ENCODE data around the gene SBNO2.
"Not testable (repeated sequence)": the region's sequence is repeated elsewhere in the genome, so short reads cannot be mapped to it uniquely, and the experiment has no call there.

SBNO2 gene

GRCh38 chr19:1132552-1133383 is 41.3 kb downstream of the SBNO2 start:
- peak overlapping the region; percentile 83 for H3K4me3 ChIP-seq (ENCODE audit: low read length)
- peak overlapping the region; percentile 99 for H3K9ac ChIP-seq (ENCODE audit: low read depth, low read length)
- H3K9me3 ChIP-seq (replicated peaks; ENCODE audit: low read length), result no peaks in the 10 kb centered on the region
- peak overlapping the region; percentile 91 for H3K4me2 ChIP-seq (ENCODE audit: low read length)
- H3K4me1 ChIP-seq (ENCODE audit: control insufficient read depth, insufficient read depth, low read length), result peaks cover 37% of the 10 kb centered on the region
- peaks cover 23% of the 10 kb centered on the region for H3K36me3 ChIP-seq (ENCODE audit: insufficient read depth, low read length)
- H3K27me3 ChIP-seq (ENCODE audit: control insufficient read depth, insufficient read depth, low read length), result no peaks in the 10 kb centered on the region

GRCh38 chr19:1131718-1132551 is 42.1 kb downstream of the SBNO2 start:
- Histone ChIP-seq H3K27me3 (ENCODE audit: control insufficient read depth, insufficient read depth, low read length) (no peaks in the 10 kb centered on the region), H3K4me2 (ENCODE audit: low read length) (peak overlapping the region; percentile 91), H3K36me3 (ENCODE audit: insufficient read depth, low read length) (peaks cover 31% of the 10 kb centered on the region), H3K4me3 (ENCODE audit: low read length) (peak overlapping the region; percentile 83), H3K9ac (ENCODE audit: low read depth, low read length) (peak overlapping the region; percentile 99), H3K9me3 (replicated peaks; ENCODE audit: low read length) (no peaks in the 10 kb centered on the region), H3K4me1 (ENCODE audit: control insufficient read depth, insufficient read depth, low read length) (peaks cover 44% of the 10 kb centered on the region)

GRCh38 chr19:1130771-1131717 is 43.0 kb downstream of the SBNO2 start:
- peaks cover 53% of the 10 kb centered on the region for H3K4me1 ChIP-seq (ENCODE audit: control insufficient read depth, insufficient read depth, low read length)

GRCh38 chr19:1129535-1129934 is 44.5 kb downstream of the SBNO2 start:
- peak overlapping the region; percentile 91 for H3K4me2 ChIP-seq (ENCODE audit: low read length)
- peaks cover 45% of the 10 kb centered on the region for H3K36me3 ChIP-seq (ENCODE audit: insufficient read depth, low read length)
- H3K4me3 ChIP-seq (ENCODE audit: low read length), result no peak overlapping the region
- H3K4me1 ChIP-seq (ENCODE audit: control insufficient read depth, insufficient read depth, low read length), result peaks cover 59% of the 10 kb centered on the region
- no peaks in the 10 kb centered on the region for H3K27me3 ChIP-seq (ENCODE audit: control insufficient read depth, insufficient read depth, low read length)
- no peak overlapping the region for H3K9ac ChIP-seq (ENCODE audit: low read depth, low read length)
- no peaks in the 10 kb centered on the region for H3K9me3 ChIP-seq (replicated peaks; ENCODE audit: low read length)

More at GRCh38 chr19:1130771-1131717, 43.0 kb downstream of the SBNO2 start:
- peak overlapping the region; percentile 99 for H3K9ac ChIP-seq (ENCODE audit: low read depth, low read length)
- H3K4me3 ChIP-seq (ENCODE audit: low read length), result peak overlapping the region; percentile 83
- H3K9me3 ChIP-seq (replicated peaks; ENCODE audit: low read length), result no peaks in the 10 kb centered on the region
- peak overlapping the region; percentile 91 for H3K4me2 ChIP-seq (ENCODE audit: low read length)
- peaks cover 38% of the 10 kb centered on the region for H3K36me3 ChIP-seq (ENCODE audit: insufficient read depth, low read length)
- no peaks in the 10 kb centered on the region for H3K27me3 ChIP-seq (ENCODE audit: control insufficient read depth, insufficient read depth, low read length)

GRCh38 chr19:1129084-1129483 is 45.0 kb downstream of the SBNO2 start:
- H3K9ac ChIP-seq (ENCODE audit: low read depth, low read length); H3K9me3 ChIP-seq (replicated peaks; ENCODE audit: low read length); H3K4me3 ChIP-seq (ENCODE audit: low read length); H3K4me2 ChIP-seq (ENCODE audit: low read length); H3K27me3 ChIP-seq (ENCODE audit: control insufficient read depth, insufficient read depth, low read length): not testable (repeated sequence)
- Histone ChIP-seq H3K36me3 (ENCODE audit: insufficient read depth, low read length) (peaks cover 45% of the 10 kb centered on the region), H3K4me1 (ENCODE audit: control insufficient read depth, insufficient read depth, low read length) (peaks cover 56% of the 10 kb centered on the region)

GRCh38 chr19:1128106-1128505 is 46.0 kb downstream of the SBNO2 start:
- Histone ChIP-seq H3K36me3 (ENCODE audit: insufficient read depth, low read length) (peaks cover 50% of the 10 kb centered on the region), H3K9me3 (replicated peaks; ENCODE audit: low read length) (no peaks in the 10 kb centered on the region), H3K27me3 (ENCODE audit: control insufficient read depth, insufficient read depth, low read length) (no peaks in the 10 kb centered on the region), H3K4me3 (ENCODE audit: low read length) (no peak overlapping the region), H3K4me2 (ENCODE audit: low read length) (no peak overlapping the region), H3K9ac (ENCODE audit: low read depth, low read length) (no peak overlapping the region), H3K4me1 (ENCODE audit: control insufficient read depth, insufficient read depth, low read length) (peaks cover 51% of the 10 kb centered on the region)

- Histone ChIP-seq H3K4me3 (ENCODE audit: low read length) (no peak overlapping the region), H3K27me3 (ENCODE audit: control insufficient read depth, insufficient read depth, low read length) (no peaks in the 10 kb centered on the region), H3K36me3 (ENCODE audit: insufficient read depth, low read length) (peaks cover 57% of the 10 kb centered on the region), H3K9me3 (replicated peaks; ENCODE audit: low read length) (no peaks in the 10 kb centered on the region), H3K9ac (ENCODE audit: low read depth, low read length) (peak overlapping the region; percentile 67), H3K4me1 (ENCODE audit: control insufficient read depth, insufficient read depth, low read length) (peaks cover 42% of the 10 kb centered on the region), H3K4me2 (ENCODE audit: low read length) (no peak overlapping the region)
These were observed 46.9 kb downstream of the SBNO2 start for GRCh38 chr19:1126984-1127760.

GRCh38 chr19:1125601-1126467 is 48.2 kb downstream of the SBNO2 start:
- Histone ChIP-seq H3K27me3 (ENCODE audit: control insufficient read depth, insufficient read depth, low read length) (no peaks in the 10 kb centered on the region), H3K4me1 (ENCODE audit: control insufficient read depth, insufficient read depth, low read length) (peaks cover 38% of the 10 kb centered on the region), H3K9ac (ENCODE audit: low read depth, low read length) (peak overlapping the region; percentile 67), H3K4me3 (ENCODE audit: low read length) (no peak overlapping the region), H3K36me3 (ENCODE audit: insufficient read depth, low read length) (peaks cover 69% of the 10 kb centered on the region), H3K4me2 (ENCODE audit: low read length) (peak overlapping the region; percentile 44), H3K9me3 (replicated peaks; ENCODE audit: low read length) (no peaks in the 10 kb centered on the region)

GRCh38 chr19:1123885-1124677 is 50.0 kb downstream of the SBNO2 start:
- Histone ChIP-seq H3K36me3 (ENCODE audit: insufficient read depth, low read length) (peaks cover 79% of the 10 kb centered on the region), H3K9ac (ENCODE audit: low read depth, low read length) (no peak overlapping the region), H3K4me2 (ENCODE audit: low read length) (no peak overlapping the region), H3K4me3 (ENCODE audit: low read length) (no peak overlapping the region), H3K27me3 (ENCODE audit: control insufficient read depth, insufficient read depth, low read length) (no peaks in the 10 kb centered on the region), H3K9me3 (replicated peaks; ENCODE audit: low read length) (no peaks in the 10 kb centered on the region), H3K4me1 (ENCODE audit: control insufficient read depth, insufficient read depth, low read length) (peaks cover 25% of the 10 kb centered on the region)
